GM23248 (cell line): Measurements from ENCODE around the gene QSOX1. TPM values are rescaled to one million over a fixed set of nuclear protein-coding genes. Genes with fewer than 3 reads are reported as not detected.

Experiments
- DNase-seq: peaks from one replicate; pipeline ENCODE4 v3.0.0-alpha.2; 2015
- H2AFZ ChIP-seq: fragments of 200-600 bp; sonication (generic); 2 replicates; pipeline ENCODE4 v1.6.1; 2016; ENCODE audit warnings: antibody characterized with exemption
- H3F3A ChIP-seq: fragments of 200-600 bp; sonication (generic); 2 replicates; pipeline ENCODE4 v1.6.1; 2016; ENCODE audit warnings: mild to moderate bottlenecking, antibody characterized with exemption, mixed run types; ENCODE audit not compliant: insufficient read depth
- H3K27ac ChIP-seq: fragments of 200-600 bp; sonication (generic); 2 replicates; pipeline ENCODE4 v1.5.1; 2016; ENCODE audit warnings: mild to moderate bottlenecking
- H3K27me3 ChIP-seq: fragments of 200-600 bp; sonication (generic); replicated peaks from 2 replicates; pipeline ENCODE4 v1.6.1; 2016; ENCODE audit warnings: mild to moderate bottlenecking; ENCODE audit not compliant: insufficient read depth
- H3K36me3 ChIP-seq: fragments of 200-600 bp; sonication (generic); 2 replicates; pipeline ENCODE4 v1.6.1; 2016; ENCODE audit warnings: low read depth, mild to moderate bottlenecking
- H3K4me1 ChIP-seq: fragments of 200-600 bp; sonication (generic); 2 replicates; pipeline ENCODE4 v1.6.1; 2016; ENCODE audit warnings: mild to moderate bottlenecking; ENCODE audit not compliant: insufficient read depth
- H3K4me2 ChIP-seq: fragments of 200-600 bp; sonication (generic); one replicate; pipeline ENCODE4 v1.6.1; 2016; ENCODE audit warnings: mild to moderate bottlenecking; ENCODE audit not compliant: unreplicated experiment
- H3K4me3 ChIP-seq: fragments of 200-600 bp; sonication (generic); 2 replicates; pipeline ENCODE4 v1.5.1; 2016; ENCODE audit warnings: mild to moderate bottlenecking
- H3K79me2 ChIP-seq: fragments of 200-600 bp; sonication (generic); 2 replicates; pipeline ENCODE4 v1.6.1; 2016; ENCODE audit warnings: mild to moderate bottlenecking; ENCODE audit not compliant: insufficient read depth
- H3K9ac ChIP-seq: fragments of 200-600 bp; sonication (generic); 2 replicates; pipeline ENCODE4 v1.6.1; 2016; ENCODE audit warnings: mild to moderate bottlenecking
- H3K9me2 ChIP-seq: fragments of 200-600 bp; sonication (generic); 2 replicates; pipeline ENCODE4 v1.6.1; 2016; ENCODE audit warnings: mixed run types, mild to moderate bottlenecking, moderate library complexity; ENCODE audit not compliant: insufficient read depth
- H3K9me3 ChIP-seq: fragments of 200-600 bp; sonication (generic); one replicate; pipeline ENCODE4 v1.6.1; 2017; ENCODE audit warnings: low read depth
- H4K20me1 ChIP-seq: fragments of 200-600 bp; sonication (generic); 2 replicates; pipeline ENCODE4 v1.6.0; 2016; ENCODE audit not compliant: insufficient read depth
- EZH2 ChIP-seq: fragments of 200-600 bp; sonication (generic); IDR thresholded peaks from 2 replicates; pipeline ENCODE4 v1.6.1; 2018; ENCODE audit warnings: antibody characterized with exemption, mild to moderate bottlenecking; ENCODE audit not compliant: insufficient read depth, poor library complexity, severe bottlenecking
- EZH2phosphoT487 ChIP-seq: fragments of 200-600 bp; sonication (generic); IDR thresholded peaks from 2 replicates; pipeline ENCODE4 v1.6.1; 2018; ENCODE audit warnings: antibody characterized with exemption, moderate library complexity, mild to moderate bottlenecking, low read depth; ENCODE audit not compliant: insufficient read depth
- WGBS, 2 experiments: methylation state at CpG; one replicate each; pipeline ENCODE4 v1.1.6; 2015 to 2017; ENCODE audit warnings: low lambda C conversion rate in 2 of 2, low coverage in 1 of 2; ENCODE audit errors: missing lambda C conversion rate in 2 of 2; 5-methylcytosine and 5-hydroxymethylcytosine counted together
- in situ Hi-C: fragments of 300-500 bp; cut with MboI; formaldehyde crosslinking; loops from 2 replicates; pipeline ENCODE4 v1.15.0; 2020
- polyA plus RNA-seq: library from polyadenylated mRNA; unstranded; fragments of >200 nt; fragmentation: Nextera tagmentation; extraction: Ambion mirVana; gene quantifications from 2 replicates; pipeline ENCODE4 v1.2.1, GENCODE V29; 2016
- total RNA-seq: library from RNA; depleted of rRNA; stranded (reverse); fragments of >200 nt; shearing (Covaris generic); gene quantifications from 2 replicates; pipeline ENCODE4 v1.2.3, GENCODE V29; 2014

The QSOX1 gene
- total and polyA plus RNA-seq, 2 experiments from 2014 or later: 270 to 519 TPM

GRCh38 chr1:180157576-180158057, 2.9 kb downstream of the QSOX1 start:
- DNase-seq: peak; percentile 27
- TF ChIP-seq EZH2 (no peak), EZH2phosphoT487 (no peak)
- peak overlapping the region; percentile 98 for H3K4me2 ChIP-seq
- H3K27ac ChIP-seq: peak overlapping the region; percentile 80
- peaks cover 32% of the 10 kb centered on the region for H3F3A ChIP-seq
- H4K20me1 ChIP-seq: peaks cover 7% of the 10 kb centered on the region
- WGBS, 2 experiments: 93 to 94% methylated on average over 3 of the region's 3 CpGs
- H3K27me3 ChIP-seq: no peaks in the 10 kb centered on the region
- H3K9me2 ChIP-seq: no peaks in the 10 kb centered on the region
- H3K36me3 ChIP-seq: no peaks in the 10 kb centered on the region; the same call in 1 of the 2 replicates
- peak overlapping the region; percentile 89 for H3K4me3 ChIP-seq
- H3K79me2 ChIP-seq: peaks cover 67% of the 10 kb centered on the region
- no peaks in the 10 kb centered on the region for H3K9me3 ChIP-seq
- in situ Hi-C loops: loop anchor here (25.0 kb wide), 1 partner anchor 270 kb away; the partner anchor contains the start of genes TOR1AIP1 and TOR1AIP2
- no peak overlapping the region for H2AFZ ChIP-seq
- peak overlapping the region; percentile 87 for H3K9ac ChIP-seq
- H3K4me1 ChIP-seq: peaks cover 31% of the 10 kb centered on the region

DNA sequence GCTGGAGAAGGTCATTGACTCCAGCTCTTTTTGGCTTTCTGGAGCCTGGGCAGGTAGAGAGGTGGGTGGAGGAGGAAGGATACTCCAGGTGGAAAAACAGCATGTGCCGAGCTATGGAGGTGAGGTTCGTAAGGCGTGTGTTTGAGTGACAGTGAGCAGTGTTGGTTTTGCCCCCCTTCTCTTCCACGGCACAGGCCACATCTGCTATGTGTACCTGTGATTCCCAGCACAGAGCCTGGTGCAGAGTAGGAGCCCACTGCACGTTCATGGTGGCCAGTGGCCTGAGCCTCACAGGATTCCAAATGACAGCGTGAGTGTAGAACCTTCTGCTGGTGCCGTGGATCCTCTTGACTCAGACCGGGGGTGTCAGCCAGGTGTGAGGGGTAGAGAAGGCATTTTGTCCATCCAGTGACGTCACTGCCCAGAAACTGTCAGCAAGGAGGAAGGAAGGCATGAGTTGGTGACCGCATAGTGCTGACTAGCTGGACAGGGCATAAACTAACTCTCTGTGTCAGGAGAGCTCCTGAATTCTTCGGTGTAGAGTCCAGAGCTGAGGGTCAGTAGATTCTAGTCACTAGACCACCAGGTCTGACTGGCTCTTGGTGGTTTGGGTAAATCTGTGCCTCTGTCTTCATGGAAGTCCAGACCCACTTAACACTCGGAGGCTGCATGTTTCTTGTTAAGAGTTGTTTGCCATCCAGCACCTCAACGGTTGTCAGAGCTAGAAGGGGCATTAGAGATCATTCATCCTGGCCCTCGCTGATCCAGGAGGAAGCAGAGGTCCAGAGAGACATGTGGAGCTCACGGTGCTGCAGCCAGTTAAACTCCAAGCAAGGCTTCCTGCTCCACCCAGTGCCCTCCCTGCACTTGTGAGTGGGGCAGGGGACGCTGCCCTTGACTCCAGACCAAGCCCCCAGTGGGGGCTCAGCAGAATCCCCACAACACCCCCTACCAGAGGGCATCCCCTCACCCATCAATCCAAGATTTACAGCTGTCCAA, 3.8 kb downstream of the QSOX1 start:
- TF ChIP-seq EZH2 (no peak), EZH2phosphoT487 (no peak)
- Histone ChIP-seq H3F3A (peaks cover 26% of the 10 kb centered on the region), H3K4me2 (peak overlapping the region; percentile 98), H3K4me3 (no peak overlapping the region), H3K36me3 (no peaks in the 10 kb centered on the region; the same call in 1 of the 2 replicates), H3K27ac (peak overlapping the region; percentile 80), H3K9me3 (no peaks in the 10 kb centered on the region), H3K27me3 (no peaks in the 10 kb centered on the region), H3K9me2 (no peaks in the 10 kb centered on the region), H2AFZ (no peak overlapping the region), H3K4me1 (peaks cover 31% of the 10 kb centered on the region), H3K9ac (no peak overlapping the region), H4K20me1 (peaks cover 8% of the 10 kb centered on the region), H3K79me2 (peaks cover 76% of the 10 kb centered on the region)
- DNase-seq: no peak
- in situ Hi-C loops: loop anchor here (25.0 kb wide), 1 partner anchor 271 kb away; the partner anchor contains the start of genes TOR1AIP1 and TOR1AIP2
- 96% methylated on average over 16 of the region's 16 CpGs for WGBS, 2 experiments

DNA sequence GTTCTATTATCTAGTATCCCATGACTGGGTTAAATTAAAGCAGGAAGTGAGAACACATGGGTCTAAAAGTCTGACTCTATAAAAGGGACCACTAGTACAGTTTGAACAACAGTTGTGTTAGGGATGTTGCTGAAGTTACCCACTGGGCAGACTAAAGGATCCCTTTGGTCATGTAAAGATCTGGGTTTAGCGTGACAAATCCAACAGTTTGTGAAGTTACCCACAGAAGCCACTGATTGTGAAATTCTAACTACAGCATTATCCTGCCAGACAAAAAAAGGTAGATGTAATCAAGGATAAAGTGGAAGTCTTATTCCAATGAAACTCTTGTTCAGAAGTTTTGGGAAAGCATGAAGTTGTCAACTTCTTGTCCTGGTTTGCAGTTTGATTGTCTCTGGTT, 5.7 kb downstream of the QSOX1 start:
- Histone ChIP-seq H3K36me3 (no peaks in the 10 kb centered on the region; the same call in 1 of the 2 replicates), H3K4me2 (no peak overlapping the region), H3K9ac (no peak overlapping the region), H3K9me2 (no peaks in the 10 kb centered on the region), H3K9me3 (no peaks in the 10 kb centered on the region), H3K4me3 (no peak overlapping the region), H3F3A (peaks cover 25% of the 10 kb centered on the region), H3K4me1 (peaks cover 27% of the 10 kb centered on the region), H2AFZ (no peak overlapping the region), H4K20me1 (peaks cover 17% of the 10 kb centered on the region), H3K27ac (no peak overlapping the region), H3K27me3 (no peaks in the 10 kb centered on the region), H3K79me2 (peaks cover 90% of the 10 kb centered on the region)
- TF ChIP-seq EZH2phosphoT487 (no peak), EZH2 (no peak)
- in situ Hi-C loops: loop anchor here (25.0 kb wide), 1 partner anchor 273 kb away; the partner anchor contains the start of genes TOR1AIP1 and TOR1AIP2
- DNase-seq: no peak
- 100% methylated on average over 1 of the region's 1 CpG for WGBS, 2 experiments

DNA sequence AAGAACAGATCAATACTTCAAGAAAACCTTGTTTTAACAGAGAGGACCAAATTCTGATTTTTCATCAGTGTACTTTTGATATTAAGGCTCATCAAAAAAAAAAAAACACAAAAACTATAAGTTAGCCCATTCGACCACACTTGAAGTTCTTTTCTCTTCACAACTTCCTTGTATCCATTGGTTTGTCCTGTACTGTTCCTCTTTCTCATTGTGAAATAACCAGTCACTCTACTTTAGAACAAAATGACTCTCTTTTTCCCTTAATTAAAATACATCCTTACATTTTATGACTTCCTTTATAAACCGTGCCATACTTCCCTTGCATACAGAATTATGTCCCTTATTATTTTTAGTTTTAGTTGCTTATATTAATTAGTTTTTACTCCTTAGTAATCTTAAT, 8.4 kb downstream of the QSOX1 start:
- H3K9me2 ChIP-seq: no peaks in the 10 kb centered on the region
- H3K4me3 ChIP-seq: no peak overlapping the region
- no peak overlapping the region for H3K9ac ChIP-seq
- H3K4me2 ChIP-seq: no peak overlapping the region
- H3K4me1 ChIP-seq: peaks cover 3% of the 10 kb centered on the region
- no peak overlapping the region for H2AFZ ChIP-seq
- H3K27ac ChIP-seq: no peak overlapping the region
- peaks cover 17% of the 10 kb centered on the region for H4K20me1 ChIP-seq
- in situ Hi-C loops: loop anchor here (25.0 kb wide), 1 partner anchor 276 kb away; the partner anchor contains the start of genes TOR1AIP1 and TOR1AIP2
- H3K9me3 ChIP-seq: no peaks in the 10 kb centered on the region
- no peak for DNase-seq
- H3K27me3 ChIP-seq: no peaks in the 10 kb centered on the region
- H3K36me3 ChIP-seq: peaks cover under 1% of the 10 kb centered on the region; the same call in 1 of the 2 replicates
- TF ChIP-seq EZH2phosphoT487: no peak
- TF ChIP-seq EZH2: no peak
- 73 to 86% methylated on average over 2 of the region's 2 CpGs for WGBS, 2 experiments
- H3F3A ChIP-seq: no peaks in the 10 kb centered on the region; the same call in 1 of the 2 replicates
- H3K79me2 ChIP-seq: peaks cover 100% of the 10 kb centered on the region
